ENCODE measurements around the gene ABHD12B.

The ABHD12B gene

DNA sequence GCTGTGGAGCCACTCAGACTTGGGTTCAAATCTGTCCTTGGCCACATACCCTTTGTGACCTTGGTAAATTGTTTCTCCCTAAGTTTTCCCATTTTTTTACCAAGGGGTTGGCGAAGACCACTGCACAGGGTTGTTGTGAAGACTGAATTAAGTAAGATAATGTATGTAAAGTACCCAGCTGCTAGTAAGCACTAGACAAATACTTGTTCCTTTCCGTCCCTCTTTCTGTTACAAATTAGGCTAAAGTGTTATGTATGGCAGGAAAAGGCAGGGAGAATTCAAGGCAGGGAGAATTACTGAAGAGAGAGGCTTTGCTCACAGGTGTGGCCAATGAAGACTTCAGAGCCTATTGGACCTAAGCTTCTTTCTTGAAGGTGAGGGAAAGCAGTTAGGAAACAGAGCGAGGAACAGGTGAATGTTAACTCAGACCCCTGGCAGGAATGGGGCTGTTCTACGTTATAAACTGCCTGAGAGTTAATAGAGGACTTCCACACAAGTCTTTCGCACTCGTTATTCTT, 25.9 kb downstream of the ABHD12B start:
- Histone ChIP-seq H3K27ac (no peak overlapping the region), H3K4me3 (ENCODE audit: low read depth, low read length) (no peak overlapping the region), H2AFZ (no peak overlapping the region), H3K9me3 (ENCODE audit: control insufficient read depth, low read length) (no peaks in the 10 kb centered on the region), H3K4me1 (no peaks in the 10 kb centered on the region), H3K4me2 (ENCODE audit: low read length) (no peak overlapping the region), H3K79me2 (no peaks in the 10 kb centered on the region), H3K36me3 (ENCODE audit: control insufficient read depth, insufficient read depth, low read length) (no peaks in the 10 kb centered on the region), H3K27me3 (ENCODE audit: control insufficient read depth, insufficient read depth, low read length) (no peaks in the 10 kb centered on the region), H3K9ac (no peak overlapping the region)
- TF ChIP-seq, protein P1, sequence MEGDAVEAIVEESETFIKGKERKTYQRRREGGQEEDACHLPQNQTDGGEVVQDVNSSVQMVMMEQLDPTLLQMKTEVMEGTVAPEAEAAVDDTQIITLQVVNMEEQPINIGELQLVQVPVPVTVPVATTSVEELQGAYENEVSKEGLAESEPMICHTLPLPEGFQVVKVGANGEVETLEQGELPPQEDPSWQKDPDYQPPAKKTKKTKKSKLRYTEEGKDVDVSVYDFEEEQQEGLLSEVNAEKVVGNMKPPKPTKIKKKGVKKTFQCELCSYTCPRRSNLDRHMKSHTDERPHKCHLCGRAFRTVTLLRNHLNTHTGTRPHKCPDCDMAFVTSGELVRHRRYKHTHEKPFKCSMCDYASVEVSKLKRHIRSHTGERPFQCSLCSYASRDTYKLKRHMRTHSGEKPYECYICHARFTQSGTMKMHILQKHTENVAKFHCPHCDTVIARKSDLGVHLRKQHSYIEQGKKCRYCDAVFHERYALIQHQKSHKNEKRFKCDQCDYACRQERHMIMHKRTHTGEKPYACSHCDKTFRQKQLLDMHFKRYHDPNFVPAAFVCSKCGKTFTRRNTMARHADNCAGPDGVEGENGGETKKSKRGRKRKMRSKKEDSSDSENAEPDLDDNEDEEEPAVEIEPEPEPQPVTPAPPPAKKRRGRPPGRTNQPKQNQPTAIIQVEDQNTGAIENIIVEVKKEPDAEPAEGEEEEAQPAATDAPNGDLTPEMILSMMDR (IDR thresholded peaks at IDR 0.05) = no peak

DNA sequence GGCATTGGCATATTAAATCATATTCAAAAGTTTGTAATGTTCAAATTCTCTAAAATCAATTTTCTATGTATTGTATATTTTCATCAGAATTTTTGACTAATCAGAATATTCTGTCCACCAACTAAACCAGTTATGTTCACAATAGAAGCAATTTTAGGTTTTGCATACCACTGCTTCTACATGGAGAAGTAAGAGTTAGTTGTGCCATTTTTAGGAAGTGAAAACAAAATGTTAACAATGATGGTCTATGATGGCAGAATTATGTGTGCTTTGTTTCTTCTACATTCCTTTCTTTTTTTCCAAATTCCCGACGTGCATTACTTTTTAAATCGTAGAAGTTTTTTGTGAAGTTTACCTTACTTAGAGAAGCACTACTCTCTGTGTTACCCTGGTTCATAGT, 29.5 kb downstream of the ABHD12B start:
- Histone ChIP-seq H3K27me3 (ENCODE audit: control insufficient read depth, insufficient read depth, low read length) (no peaks in the 10 kb centered on the region), H3K4me2 (ENCODE audit: low read length) (no peak overlapping the region), H3K79me2 (no peaks in the 10 kb centered on the region), H3K27ac (no peak overlapping the region), H3K4me3 (ENCODE audit: low read depth, low read length) (no peak overlapping the region), H3K9ac (no peak overlapping the region), H3K9me3 (ENCODE audit: control insufficient read depth, low read length) (no peaks in the 10 kb centered on the region), H2AFZ (no peak overlapping the region), H3K4me1 (no peaks in the 10 kb centered on the region), H3K36me3 (ENCODE audit: control insufficient read depth, insufficient read depth, low read length) (no peaks in the 10 kb centered on the region)
- TF ChIP-seq, protein P1 (IDR thresholded peaks at IDR 0.05) = no peak

DNA sequence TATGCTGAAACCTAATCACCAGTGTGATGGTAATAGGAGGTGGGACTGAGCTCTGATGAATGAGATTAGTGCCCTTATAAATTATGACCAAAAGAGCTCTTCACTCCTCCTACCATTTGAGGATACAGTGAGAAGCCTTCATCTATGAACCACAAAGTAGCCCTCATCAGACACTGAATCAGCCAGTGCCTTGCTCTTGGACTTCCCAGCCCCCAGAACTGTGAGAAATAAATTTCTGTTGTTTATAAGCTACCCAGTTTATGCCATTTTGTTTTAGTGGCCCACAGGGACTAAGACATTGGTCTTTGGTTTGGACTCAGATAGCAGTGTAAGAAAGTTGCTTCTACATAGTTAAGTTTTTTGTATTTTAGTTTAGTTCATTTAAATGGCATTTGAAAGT, 32.9 kb downstream of the ABHD12B start:
- Histone ChIP-seq H3K4me2 (ENCODE audit: low read length) (no peak overlapping the region), H3K27ac (no peak overlapping the region), H3K79me2 (no peaks in the 10 kb centered on the region), H3K4me3 (ENCODE audit: low read depth, low read length) (no peak overlapping the region), H2AFZ (no peak overlapping the region), H3K4me1 (no peaks in the 10 kb centered on the region), H3K9me3 (ENCODE audit: control insufficient read depth, low read length) (no peaks in the 10 kb centered on the region), H3K27me3 (ENCODE audit: control insufficient read depth, insufficient read depth, low read length) (no peaks in the 10 kb centered on the region), H3K36me3 (ENCODE audit: control insufficient read depth, insufficient read depth, low read length) (no peaks in the 10 kb centered on the region), H3K9ac (no peak overlapping the region)
- TF ChIP-seq, protein P1 (IDR thresholded peaks at IDR 0.05) = no peak

DNA sequence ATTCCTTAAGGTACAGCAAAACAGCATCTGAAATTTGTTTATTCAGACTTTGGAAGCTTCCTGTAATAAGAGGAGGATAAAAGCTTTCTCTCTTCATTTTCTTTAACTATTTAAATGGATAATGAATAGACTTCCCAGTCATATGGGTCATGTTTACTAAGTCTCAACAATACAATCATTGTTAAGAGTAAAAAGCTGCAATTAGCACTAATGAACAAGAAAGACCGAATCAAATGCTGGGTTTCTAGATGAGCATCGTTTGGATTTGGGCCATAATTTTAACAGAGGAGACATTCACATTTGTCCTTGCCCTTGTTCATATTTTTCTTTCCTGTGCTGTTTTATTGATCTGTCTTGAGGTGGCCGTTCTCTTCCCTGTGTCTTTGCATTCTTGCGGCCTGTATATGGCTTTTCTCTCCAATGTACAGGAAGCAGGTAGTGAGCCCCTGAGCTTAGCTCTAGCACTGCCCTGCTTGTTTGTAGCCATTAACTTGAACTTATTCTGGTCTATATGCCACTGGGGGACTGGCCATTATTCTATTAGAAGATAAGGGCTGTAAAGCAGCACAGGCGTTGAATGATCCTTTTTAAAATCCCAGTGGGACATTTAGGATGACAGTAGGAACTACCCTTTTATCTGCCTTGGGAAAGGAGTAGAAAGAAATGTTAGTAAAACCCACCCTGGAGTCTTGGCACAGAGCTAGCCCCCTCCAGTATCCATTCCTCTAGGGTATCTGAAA, 34.6 kb downstream of the ABHD12B start:
- H3K36me3 ChIP-seq (ENCODE audit: control insufficient read depth, insufficient read depth, low read length) = no peaks in the 10 kb centered on the region
- H2AFZ ChIP-seq = no peak overlapping the region
- TF ChIP-seq, protein P1 (IDR thresholded peaks at IDR 0.05) = no peak
- no peaks in the 10 kb centered on the region for H3K9me3 ChIP-seq (ENCODE audit: control insufficient read depth, low read length)
- H3K27me3 ChIP-seq (ENCODE audit: control insufficient read depth, insufficient read depth, low read length) = no peaks in the 10 kb centered on the region
- H3K79me2 ChIP-seq = no peaks in the 10 kb centered on the region
- no peak overlapping the region for H3K9ac ChIP-seq
- no peak overlapping the region for H3K27ac ChIP-seq
- no peak overlapping the region for H3K4me3 ChIP-seq (ENCODE audit: low read depth, low read length)
- no peaks in the 10 kb centered on the region for H3K4me1 ChIP-seq
- no peak overlapping the region for H3K4me2 ChIP-seq (ENCODE audit: low read length)
